Duodenal mucosa (tissue), 2 donors: ENCODE data around the gene CTSW.

Experiments
- H3K27ac ChIP-seq: one replicate; pipeline ENCODE4 v1.7.0; 2013; ENCODE audit warnings: low read depth, low read length
- H3K27me3 ChIP-seq, 2 donors: one replicate each; pipeline ENCODE4 v1.7.0; 2013; ENCODE audit warnings: low read length in 2 of 2, control low read depth in 1 of 2; ENCODE audit not compliant: insufficient read depth in 2 of 2, control insufficient read depth in 1 of 2
- H3K36me3 ChIP-seq, 2 donors: one replicate each; pipeline ENCODE4 v1.7.0; 2013; ENCODE audit warnings: low read length in 2 of 2, control low read depth in 1 of 2; ENCODE audit not compliant: insufficient read depth in 2 of 2, control insufficient read depth in 1 of 2
- H3K4me1 ChIP-seq, 2 donors: one replicate each; pipeline ENCODE4 v1.7.0; 2013; ENCODE audit warnings: low read length in 2 of 2, control low read depth in 1 of 2; ENCODE audit not compliant: insufficient read depth in 2 of 2, control insufficient read depth in 1 of 2
- H3K4me3 ChIP-seq, 2 donors: one replicate each; pipeline ENCODE4 v1.7.0; 2013; ENCODE audit warnings: low read length in 2 of 2, low read depth in 1 of 2
- H3K9ac ChIP-seq, 2 donors: one replicate each; pipeline ENCODE4 v1.7.0; 2013; ENCODE audit warnings: low read length in 2 of 2, low read depth in 1 of 2
- H3K9me3 ChIP-seq, 2 donors: one replicate each; pipeline ENCODE4 v1.7.0; 2013; ENCODE audit warnings: low read length in 2 of 2, control low read depth in 1 of 2; ENCODE audit not compliant: control insufficient read depth in 1 of 2

CTSW gene

GRCh38 chr11:65918211-65919140, 38.8 kb downstream of the CTSW start, which contains the start of gene C11orf68:
TSS of gene C11orf68 (minus strand) at chr11:65919062. CDS start at chr11:65919031, 31 bp downstream.
- Histone ChIP-seq H3K4me1 (peaks cover 36 to 46% of the 10 kb centered on the region in 2 donors), H3K27ac (peak within 1 kb of the TSS; percentile 82), H3K4me3 (peak within 1 kb of the TSS; percentile 84 to 94), H3K9me3 (no peaks in the 10 kb centered on the region), H3K9ac (peak within 1 kb of the TSS; percentile 90 to 94), H3K36me3 (peaks cover 0 to 17% of the 10 kb centered on the region in 2 donors), H3K27me3 (no peaks in the 10 kb centered on the region)

GRCh38 chr11:65919141-65919572, 39.5 kb downstream of the CTSW start, which contains the start of gene DRAP1:
TSS of gene DRAP1 (plus strand) at chr11:65919426. CDS start at chr11:65919502, 76 bp downstream.
- H3K4me1 ChIP-seq, result peaks cover 36 to 46% of the 10 kb centered on the region in 2 donors
- H3K9ac ChIP-seq, result peak within 1 kb of the TSS; percentile 90 to 94
- peak within 1 kb of the TSS; percentile 84 to 94 for H3K4me3 ChIP-seq
- no peaks in the 10 kb centered on the region for H3K27me3 ChIP-seq
- H3K9me3 ChIP-seq, result no peaks in the 10 kb centered on the region
- H3K27ac ChIP-seq, result peak within 1 kb of the TSS; percentile 82
- peaks cover 0 to 17% of the 10 kb centered on the region in 2 donors for H3K36me3 ChIP-seq

GRCh38 chr11:65919573-65920371, 40.1 kb downstream of the CTSW start:
- peak overlapping the region; percentile 75 for H3K27ac ChIP-seq
- H3K9ac ChIP-seq, result peak overlapping the region; percentile 65 to 74
- H3K4me3 ChIP-seq, result peak overlapping the region; percentile 77 to 83
- H3K9me3 ChIP-seq, result no peaks in the 10 kb centered on the region
- H3K4me1 ChIP-seq, result peaks cover 36 to 45% of the 10 kb centered on the region in 2 donors
- no peaks in the 10 kb centered on the region for H3K27me3 ChIP-seq
- peaks cover 0 to 17% of the 10 kb centered on the region in 2 donors for H3K36me3 ChIP-seq

- H3K9ac ChIP-seq, result peak overlapping the region; percentile 65 to 74
- H3K36me3 ChIP-seq, result peaks cover 0 to 17% of the 10 kb centered on the region in 2 donors
- H3K27me3 ChIP-seq, result no peaks in the 10 kb centered on the region
- H3K27ac ChIP-seq, result no peak overlapping the region
- peaks cover 36 to 39% of the 10 kb centered on the region in 2 donors for H3K4me1 ChIP-seq
- no peaks in the 10 kb centered on the region for H3K9me3 ChIP-seq
- H3K4me3 ChIP-seq, result peak overlapping the region; percentile 77 to 83
These were observed 40.8 kb downstream of the CTSW start for GRCh38 chr11:65920372-65920802.

- H3K27me3 ChIP-seq, result no peaks in the 10 kb centered on the region
- no peak overlapping the region for H3K27ac ChIP-seq
- no peaks in the 10 kb centered on the region for H3K9me3 ChIP-seq
- peak overlapping the region in 1 of 2 donors; percentile 74 for H3K9ac ChIP-seq
- peaks cover 32 to 35% of the 10 kb centered on the region in 2 donors for H3K4me1 ChIP-seq
- H3K4me3 ChIP-seq, result no peak overlapping the region
- peaks cover 0 to 17% of the 10 kb centered on the region in 2 donors for H3K36me3 ChIP-seq
These were observed 41.5 kb downstream of the CTSW start for GRCh38 chr11:65921033-65921555.

GRCh38 chr11:65921876-65922275, 42.2 kb downstream of the CTSW start:
- no peaks in the 10 kb centered on the region for H3K27me3 ChIP-seq
- H3K9ac ChIP-seq, result no peak overlapping the region
- H3K4me3 ChIP-seq, result no peak overlapping the region
- peaks cover 24 to 27% of the 10 kb centered on the region in 2 donors for H3K4me1 ChIP-seq
- no peak overlapping the region for H3K27ac ChIP-seq
- H3K9me3 ChIP-seq, result no peaks in the 10 kb centered on the region
- peaks cover 0 to 17% of the 10 kb centered on the region in 2 donors for H3K36me3 ChIP-seq

GRCh38 chr11:65922565-65922964, 42.9 kb downstream of the CTSW start:
- peaks cover 18 to 25% of the 10 kb centered on the region in 2 donors for H3K4me1 ChIP-seq
- no peaks in the 10 kb centered on the region for H3K27me3 ChIP-seq
- H3K9ac ChIP-seq, result no peak overlapping the region
- H3K4me3 ChIP-seq, result no peak overlapping the region
- peaks cover 0 to 17% of the 10 kb centered on the region in 2 donors for H3K36me3 ChIP-seq
- H3K27ac ChIP-seq, result no peak overlapping the region
- no peaks in the 10 kb centered on the region for H3K9me3 ChIP-seq

GRCh38 chr11:65925397-65925796, 45.8 kb downstream of the CTSW start:
- Histone ChIP-seq H3K4me3 (no peak overlapping the region), H3K9me3 (no peaks in the 10 kb centered on the region), H3K36me3 (peaks cover 0 to 17% of the 10 kb centered on the region in 2 donors), H3K27me3 (no peaks in the 10 kb centered on the region), H3K9ac (no peak overlapping the region), H3K27ac (no peak overlapping the region), H3K4me1 (peaks cover 7 to 24% of the 10 kb centered on the region in 2 donors)

- peak overlapping the region; percentile 18 to 45 for H3K4me3 ChIP-seq
- H3K27me3 ChIP-seq, result no peaks in the 10 kb centered on the region
- peak overlapping the region in 1 of 2 donors; percentile 25 for H3K9ac ChIP-seq
- peaks cover 0 to 16% of the 10 kb centered on the region in 2 donors for H3K4me1 ChIP-seq
- peaks cover 0 to 5% of the 10 kb centered on the region in 2 donors for H3K36me3 ChIP-seq
- H3K27ac ChIP-seq, result peak overlapping the region; percentile 12
- no peaks in the 10 kb centered on the region for H3K9me3 ChIP-seq
These were observed 48.3 kb downstream of the CTSW start for GRCh38 chr11:65927904-65928397.
